ENCODE measurements around the gene PTPRU. TPM values are rescaled to one million over a fixed set of nuclear protein-coding genes. Genes with fewer than 3 reads are reported as not detected.

Gene PTPRU
- total RNA-seq, 4 donors from 2014 or later: 11.4 to 59.4 (median 35.3) TPM

DNA sequence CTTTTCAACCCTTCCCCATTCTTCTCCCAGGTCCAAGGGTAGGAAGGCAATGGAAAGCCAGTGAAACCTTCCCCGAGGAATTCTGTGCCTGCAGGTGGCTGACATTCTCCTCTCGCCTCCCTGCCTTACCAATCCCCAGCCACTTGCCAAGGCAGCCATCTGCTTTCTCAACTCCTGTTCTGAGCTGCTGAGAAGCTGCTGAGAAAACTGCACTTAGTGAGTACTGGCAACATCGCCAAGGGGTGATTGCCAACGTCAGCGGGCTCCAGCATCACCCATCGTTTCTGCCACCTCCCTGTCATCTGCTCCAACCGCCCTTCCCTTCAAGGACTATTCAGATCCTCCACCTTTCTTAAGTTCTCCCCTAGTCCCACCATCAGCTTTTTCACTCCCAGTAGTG lies 106.0 kb downstream of the PTPRU start:
- no peak for TF ChIP-seq POLR2A (IDR thresholded peaks at IDR 0.05)
- TF ChIP-seq, protein P1, sequence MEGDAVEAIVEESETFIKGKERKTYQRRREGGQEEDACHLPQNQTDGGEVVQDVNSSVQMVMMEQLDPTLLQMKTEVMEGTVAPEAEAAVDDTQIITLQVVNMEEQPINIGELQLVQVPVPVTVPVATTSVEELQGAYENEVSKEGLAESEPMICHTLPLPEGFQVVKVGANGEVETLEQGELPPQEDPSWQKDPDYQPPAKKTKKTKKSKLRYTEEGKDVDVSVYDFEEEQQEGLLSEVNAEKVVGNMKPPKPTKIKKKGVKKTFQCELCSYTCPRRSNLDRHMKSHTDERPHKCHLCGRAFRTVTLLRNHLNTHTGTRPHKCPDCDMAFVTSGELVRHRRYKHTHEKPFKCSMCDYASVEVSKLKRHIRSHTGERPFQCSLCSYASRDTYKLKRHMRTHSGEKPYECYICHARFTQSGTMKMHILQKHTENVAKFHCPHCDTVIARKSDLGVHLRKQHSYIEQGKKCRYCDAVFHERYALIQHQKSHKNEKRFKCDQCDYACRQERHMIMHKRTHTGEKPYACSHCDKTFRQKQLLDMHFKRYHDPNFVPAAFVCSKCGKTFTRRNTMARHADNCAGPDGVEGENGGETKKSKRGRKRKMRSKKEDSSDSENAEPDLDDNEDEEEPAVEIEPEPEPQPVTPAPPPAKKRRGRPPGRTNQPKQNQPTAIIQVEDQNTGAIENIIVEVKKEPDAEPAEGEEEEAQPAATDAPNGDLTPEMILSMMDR (IDR thresholded peaks at IDR 0.05 in 4 of 5, conservative IDR thresholded peaks at IDR 0.05 in 1 of 5): no peak
- intact Hi-C loops (cut with DNase I; ENCODE audit: low total_unique reads): no loop called here
- H3K27me3 ChIP-seq: peaks cover 0 to 16% (median 8%) of the 10 kb centered on the region in 3 donors

DNA sequence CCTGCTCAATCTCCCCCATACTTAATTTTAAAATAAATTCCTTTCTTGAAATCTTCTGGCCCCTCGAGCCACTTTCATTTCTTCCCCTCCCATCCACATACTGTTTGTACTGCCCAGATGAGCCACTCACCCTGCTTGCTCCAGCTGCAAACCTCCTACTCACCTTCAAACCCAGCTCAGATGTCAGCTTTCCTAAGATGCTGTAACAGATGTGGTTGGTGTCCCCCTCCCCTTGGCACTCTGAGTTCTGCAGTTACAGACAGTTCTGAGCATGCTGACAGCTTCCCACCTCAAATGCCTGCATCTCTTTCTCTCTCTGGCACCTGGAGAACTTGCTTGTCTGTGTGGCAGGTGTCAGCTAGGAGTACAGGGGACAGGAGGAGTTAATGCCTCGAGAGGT lies 106.7 kb downstream of the PTPRU start:
- Histone ChIP-seq H3K4me1 (no peaks in the 10 kb centered on the region), H3K9me3 (no peaks in the 10 kb centered on the region), H3K36me3 (no peaks in the 10 kb centered on the region), H3K4me3 (no peak overlapping the region), H3K27ac (no peak overlapping the region), H3K27me3 (peaks cover 0 to 14% (median 10%) of the 10 kb centered on the region in 3 donors)
- in situ Hi-C loops (cut with MboI; ENCODE audit: low sequenced_read_pairs in 4 of 4): no loop called here
- intact Hi-C loops (cut with DNase I; ENCODE audit: low total_unique reads): no loop called here
- DNase-seq: no peak
- no peak for TF ChIP-seq POLR2A (IDR thresholded peaks at IDR 0.05)
- TF ChIP-seq, protein P1 (IDR thresholded peaks at IDR 0.05 in 4 of 5, conservative IDR thresholded peaks at IDR 0.05 in 1 of 5): no peak
- ATAC-seq: no peak

More for the DNA sequence above, 106.0 kb downstream of the PTPRU start:
- H3K9me3 ChIP-seq: no peaks in the 10 kb centered on the region
- H3K27ac ChIP-seq: no peak overlapping the region
- in situ Hi-C loops (cut with MboI; ENCODE audit: low sequenced_read_pairs in 4 of 4): no loop called here
- H3K4me3 ChIP-seq: no peak overlapping the region
- no peaks in the 10 kb centered on the region for H3K36me3 ChIP-seq
- DNase-seq: no peak
- no peak for ATAC-seq
- H3K4me1 ChIP-seq: no peaks in the 10 kb centered on the region

DNA sequence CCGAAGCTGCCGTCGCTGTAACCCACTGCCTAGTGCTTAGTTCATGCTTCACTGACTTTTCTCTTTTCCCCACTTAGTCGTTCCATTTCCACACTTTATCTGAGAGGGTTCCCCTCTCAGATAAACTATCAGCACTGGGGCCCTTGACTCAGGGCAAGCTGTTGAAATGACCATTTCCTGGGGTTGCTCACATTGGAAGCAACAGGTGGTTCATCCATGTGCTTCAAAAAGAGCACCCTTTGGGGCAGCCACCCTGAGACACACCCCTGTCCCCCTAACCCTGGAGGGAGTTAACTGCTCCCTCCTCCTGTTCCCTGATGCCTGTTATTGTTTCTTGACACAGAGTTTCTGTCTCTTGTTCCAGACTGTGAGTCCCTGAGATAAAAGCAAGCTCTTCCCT lies 107.2 kb downstream of the PTPRU start:
- intact Hi-C loops (cut with DNase I; ENCODE audit: low total_unique reads): no loop called here
- DNase-seq: no peak
- Histone ChIP-seq H3K36me3 (no peaks in the 10 kb centered on the region), H3K4me3 (no peak overlapping the region), H3K4me1 (no peaks in the 10 kb centered on the region), H3K27me3 (peaks cover 0 to 14% (median 10%) of the 10 kb centered on the region in 3 donors), H3K9me3 (no peaks in the 10 kb centered on the region), H3K27ac (no peak overlapping the region)
- no peak for ATAC-seq
- no peak for TF ChIP-seq POLR2A (IDR thresholded peaks at IDR 0.05)
- TF ChIP-seq, protein P1 (IDR thresholded peaks at IDR 0.05 in 4 of 5, conservative IDR thresholded peaks at IDR 0.05 in 1 of 5): no peak
- in situ Hi-C loops (cut with MboI; ENCODE audit: low sequenced_read_pairs in 4 of 4): no loop called here

- no peak overlapping the region for H3K4me3 ChIP-seq
- H3K4me1 ChIP-seq: no peaks in the 10 kb centered on the region
- H3K9me3 ChIP-seq: no peaks in the 10 kb centered on the region
- no peak overlapping the region for H3K27ac ChIP-seq
- H3K36me3 ChIP-seq: no peaks in the 10 kb centered on the region
- in situ Hi-C loops (cut with MboI; ENCODE audit: low sequenced_read_pairs in 4 of 4) (no loop called here), intact Hi-C loops (cut with DNase I; ENCODE audit: low total_unique reads) (no loop called here)
- peaks cover 0 to 14% (median 10%) of the 10 kb centered on the region in 3 donors for H3K27me3 ChIP-seq
- DNase-seq: no peak
- ATAC-seq: no peak
- TF ChIP-seq, protein P1 (IDR thresholded peaks at IDR 0.05 in 4 of 5, conservative IDR thresholded peaks at IDR 0.05 in 1 of 5): no peak
- no peak for TF ChIP-seq POLR2A (IDR thresholded peaks at IDR 0.05)
Measured at GRCh38 chr1:29343908-29344307, 107.6 kb downstream of the PTPRU start.

GRCh38 chr1:29344336-29344735 lies 108.0 kb downstream of the PTPRU start:
- Histone ChIP-seq H3K9me3 (no peaks in the 10 kb centered on the region), H3K4me1 (no peaks in the 10 kb centered on the region), H3K27ac (no peak overlapping the region), H3K4me3 (no peak overlapping the region), H3K27me3 (peaks cover 0 to 14% (median 10%) of the 10 kb centered on the region in 3 donors), H3K36me3 (no peaks in the 10 kb centered on the region)
- in situ Hi-C loops (cut with MboI; ENCODE audit: low sequenced_read_pairs in 4 of 4): no loop called here
- DNase-seq (no peak), ATAC-seq (no peak)
- intact Hi-C loops (cut with DNase I; ENCODE audit: low total_unique reads): no loop called here
- TF ChIP-seq, protein P1 (IDR thresholded peaks at IDR 0.05 in 4 of 5, conservative IDR thresholded peaks at IDR 0.05 in 1 of 5): no peak
- TF ChIP-seq POLR2A (IDR thresholded peaks at IDR 0.05): no peak

All from gastrocnemius medialis (tissue), 4 donors.